HepG2 (cell line): ENCODE results near the gene SCN4B. TPM values are rescaled to one million over a fixed set of nuclear protein-coding genes. Genes with fewer than 3 reads are reported as not detected.

Experiments
- ATAC-seq: fragments of 200-7000 bp; cut with Tn5 transposase; 3 replicates; pipeline ENCODE4 v1.9.1; 2020; ENCODE audit warnings: mild to moderate bottlenecking, moderate library complexity
- BruUV-seq: library from RNA; stranded (reverse); fragments of 400-500 nt; replicated peaks from 2 replicates; lab custom pipeline; 2021; lab: Mats Ljungman, UMichigan
- CTCF ChIA-PET: fragments of 300-600 bp; formaldehyde crosslinking; extraction: SDS; loops from one replicate; lab custom pipeline; 2021; ENCODE audit warnings: low total read pairs, inconsistent platforms, low intra/inter-chr PET ratio; lab: Yijun Ruan, JAX
- POLR2A ChIA-PET: fragments of 350-600 bp; sonication (Branson Sonifier 250); formaldehyde crosslinking; loops from one replicate; lab custom pipeline; 2020; ENCODE audit warnings: antibody characterized with exemption, inconsistent platforms; lab: Yijun Ruan, JAX
- DNase-seq: peaks from one replicate; pipeline ENCODE4 v3.0.0-alpha.2; 2015; ENCODE audit warnings: low spot score
- FAIRE-seq: peaks from 3 replicates; lab custom pipeline; 2011; peaks lifted over from hg19 to GRCh38; lab: Jason Lieb, UNC
- H2AFZ ChIP-seq: one replicate; pipeline ENCODE4 v1.6.1; 2011; ENCODE audit warnings: low read length, inconsistent platforms
- H3K27ac ChIP-seq: fragments of 300-600 bp; 3 replicates; pipeline ENCODE4 v1.8.0; 2011; ENCODE audit warnings: mixed run types, mild to moderate bottlenecking, mixed read lengths, low read length, inconsistent platforms; ENCODE audit not compliant: insufficient read depth; ENCODE audit errors: extremely low read length
- H3K27me3 ChIP-seq, 2 experiments: fragments of 200-600 bp in 1 of 2; 2 replicates in 1 of 2; 3 replicates in 1 of 2; pipeline versions ENCODE4 v1.6.0 to v1.8.0; 2011; ENCODE audit warnings: low read length in 2 of 2, mild to moderate bottlenecking in 2 of 2, moderate library complexity in 2 of 2, inconsistent platforms in 1 of 2; ENCODE audit not compliant: insufficient read depth in 2 of 2, control insufficient read depth in 1 of 2
- H3K36me3 ChIP-seq, 2 experiments: fragments of 200-600 bp in 1 of 2; replicated peaks in 1 of 2; 2 replicates in 1 of 2; 3 replicates in 1 of 2; pipeline versions ENCODE4 v1.5.1 to v1.8.0; 2011; ENCODE audit warnings: low read length in 2 of 2, inconsistent platforms in 1 of 2; ENCODE audit not compliant: insufficient read depth in 2 of 2, control insufficient read depth in 1 of 2
- H3K4me1 ChIP-seq: 2 replicates; pipeline ENCODE4 v1.5.1; 2012; ENCODE audit warnings: low read length, inconsistent platforms; ENCODE audit not compliant: insufficient read depth
- H3K4me2 ChIP-seq: 2 replicates; pipeline ENCODE4 v1.6.0; 2011; ENCODE audit warnings: low read depth, low read length, inconsistent platforms
- H3K4me3 ChIP-seq, 3 experiments: fragments of 200-600 bp in 1 of 3; sonication (generic), shearing (Covaris generic) in 1 of 3; replicated peaks in 1 of 3; 2 replicates each; pipeline ENCODE4 v1.5.1; 2011 to 2016; ENCODE audit warnings: low read length in 3 of 3, inconsistent platforms in 2 of 3, low read depth in 2 of 3, mild to moderate bottlenecking in 2 of 3, control low read depth in 1 of 3, mixed read lengths in 1 of 3; ENCODE audit not compliant: insufficient read depth in 1 of 3
- H3K79me2 ChIP-seq: one replicate; pipeline ENCODE4 v1.6.1; 2011; ENCODE audit warnings: low read length, inconsistent platforms; ENCODE audit not compliant: insufficient read depth
- H3K9ac ChIP-seq: 2 replicates; pipeline ENCODE4 v1.6.0; 2011; ENCODE audit warnings: mild to moderate bottlenecking, low read depth, low read length, inconsistent platforms; ENCODE audit not compliant: insufficient read depth
- H3K9me3 ChIP-seq: 2 replicates; pipeline ENCODE4 v1.5.1; 2012; ENCODE audit warnings: mild to moderate bottlenecking, low read length
- H4K20me1 ChIP-seq: 2 replicates; pipeline ENCODE4 v1.6.0; 2011; ENCODE audit warnings: inconsistent platforms, mild to moderate bottlenecking, low read length, moderate library complexity; ENCODE audit not compliant: insufficient read depth
- AGO2 ChIP-seq: fragments of 200-400 bp; formaldehyde crosslinking; optimal IDR thresholded peaks from 2 replicates; pipeline ENCODE3; 2017; ENCODE audit warnings: mild to moderate bottlenecking, low read depth, low read length, moderate library complexity
- BRD4 ChIP-seq: sonication (generic); formaldehyde crosslinking; IDR thresholded peaks from 2 replicates; pipeline ENCODE4 v1.4.0; 2020; ENCODE audit warnings: missing genetic modification reagents
- ERF ChIP-seq: IDR thresholded peaks from 2 replicates; pipeline ENCODE4 v1.6.1; 2018; ENCODE audit warnings: missing biosample characterization, missing genetic modification reagents
- GATAD2A ChIP-seq: IDR thresholded peaks from 2 replicates; pipeline ENCODE4 v1.6.1; 2016
- KAT7 ChIP-seq: IDR thresholded peaks from 2 replicates; pipeline ENCODE4 v1.6.1; 2018; ENCODE audit warnings: borderline replicate concordance, missing compliant biosample characterization
- RXRA ChIP-seq: sonication (generic); formaldehyde crosslinking; IDR thresholded peaks from 2 replicates; pipeline ENCODE4 v1.5.1; 2020; ENCODE audit warnings: missing genetic modification reagents
- SNRNP70 ChIP-seq: fragments of 200-400 bp; formaldehyde crosslinking; IDR thresholded peaks from 2 replicates; pipeline ENCODE4 v1.6.1; 2017; ENCODE audit warnings: mild to moderate bottlenecking, low read depth, low read length, moderate library complexity
- SRY ChIP-seq: sonication (generic); formaldehyde crosslinking; IDR thresholded peaks from 2 replicates; pipeline ENCODE4 v1.8.0; 2022; ENCODE audit warnings: mild to moderate bottlenecking, missing genetic modification reagents
- TBX3 ChIP-seq: fragments of 450-650 bp; IDR thresholded peaks from 2 replicates; pipeline ENCODE4 v1.6.1; 2017; ENCODE audit warnings: antibody characterized with exemption, mild to moderate bottlenecking, inconsistent platforms, borderline replicate concordance
- ZBTB21 ChIP-seq: sonication (generic); formaldehyde crosslinking; IDR thresholded peaks from 2 replicates; pipeline ENCODE4 v1.4.0; 2020; ENCODE audit warnings: missing genetic modification reagents
- WGBS: methylation state at CpG from one replicate; pipeline ENCODE4 v1.1.6; 2017; ENCODE audit warnings: low lambda C conversion rate; 5-methylcytosine and 5-hydroxymethylcytosine counted together
- in situ Hi-C: cut with HindIII; loops from 2 replicates; pipeline ENCODE4 v1.10.0; 2017; ENCODE audit warnings: low pct_unique_long_range_greater_than_20kb; ENCODE audit not compliant: extremely low pct_ligation_motif_present
- intact Hi-C: fragments of 100-400 bp; cut with micrococcal nuclease; formaldehyde crosslinking; loops from one replicate; pipeline ENCODE4 v1.10.0; 2022; ENCODE audit not compliant: unreplicated experiment
- polyA plus RNA-seq, 8 experiments: library from polyadenylated mRNA; depleted of rRNA in 3 of 8; stranded (reverse) in 7 of 8; unstranded in 1 of 8; fragments of >200 nt; fragmentation: Illumina TruSeq in 4 of 8; extraction: Trizol in 4 of 8; gene quantifications; 2 replicates each; pipeline versions ENCODE4 v1.2.1 to v1.2.3, GENCODE V29; 2011 to 2016; ENCODE audit warnings: low read depth in 4 of 8, missing spikeins in 1 of 8, mixed read lengths in 1 of 8; ENCODE audit not compliant: insufficient read depth in 1 of 8
- total RNA-seq, 5 experiments: library from RNA; depleted of rRNA; stranded (reverse); fragments of >200 nt; fragmentation: Illumina TruSeq; extraction: Trizol; gene quantifications; 2 replicates each; pipeline ENCODE4 v1.2.3, GENCODE V29; 2016; ENCODE audit warnings: low read depth in 1 of 5
- TF ChIP-seq, protein P1 (sequence below): sonication (generic); formaldehyde crosslinking; IDR thresholded peaks from 2 replicates; pipeline ENCODE4 v1.4.0; 2020; ENCODE audit warnings: mild to moderate bottlenecking, missing genetic modification reagents
- TF ChIP-seq, protein P2 (sequence below), 2 experiments: sonication (generic) in 1 of 2; formaldehyde crosslinking in 1 of 2; IDR thresholded peaks; 2 replicates each; pipeline versions ENCODE4 v1.4.0 to v1.6.1; 2018 to 2020; ENCODE audit warnings: missing genetic modification reagents in 2 of 2, borderline replicate concordance in 1 of 2, low read depth in 1 of 2, mild to moderate bottlenecking in 1 of 2, missing biosample characterization in 1 of 2
- TF ChIP-seq, protein P3 (sequence below): IDR thresholded peaks from 2 replicates; pipeline ENCODE4 v1.6.1; 2016; ENCODE audit warnings: missing biosample characterization, missing genetic modification reagents, low read depth

SCN4B gene
- total and polyA plus RNA-seq, 2 of the 13 experiments (the other 11 are each of a cell fraction or from before 2014, with no cell fraction given): 0.04 to 0.29 TPM

- CTCF ChIA-PET: interaction anchor here (1.1 to 2.1 kb wide), 4 partner anchors 89 to 154 kb away, joined by 4 to 34 read pairs (median 6); no protein-coding TSS in a partner anchor
- ATAC-seq: peak; percentile 10; the same call in 1 of the 3 replicates
- WGBS: 2% methylated on average over 7 of the region's 9 CpGs
- POLR2A ChIA-PET: interaction anchor here (0.6 to 2.0 kb wide), 9 partner anchors 14 to 1054 kb away, joined by 3 to 19 read pairs (median 4); partner anchors contain the start of genes MPZL2, MPZL3 and PAFAH1B2
- intact Hi-C loops: loop anchor here (1.0 to 5.0 kb wide), 3 partner anchors 51 to 93 kb away; partner anchors contain the start of gene MPZL2
- Histone ChIP-seq H3K9me3 (no peaks in the 10 kb centered on the region), H3K36me3 (no peaks in the 10 kb centered on the region), H3K79me2 (no peaks in the 10 kb centered on the region), H3K4me2 (peak overlapping the region; percentile 43), H3K4me1 (peaks cover 88% of the 10 kb centered on the region), H3K9ac (no peak overlapping the region), H4K20me1 (no peaks in the 10 kb centered on the region), H3K27me3 (no peaks in the 10 kb centered on the region), H2AFZ (peak overlapping the region; percentile 71), H3K4me3 (no peak overlapping the region), H3K27ac (peak overlapping the region; percentile 16)
- in situ Hi-C loops: loop anchor here (5.0 to 10.0 kb wide), 3 partner anchors 54 to 156 kb away; partner anchors contain the start of genes MPZL3 and UBE4A
- DNase-seq: peak; percentile 68
- BruUV-seq: no TSS peak
- FAIRE-seq: peak; percentile 70
- 0 out of 2 replicates have a peak, but pooled peaks have one; percentile 34 for TF ChIP-seq BRD4 (CRISPR knock-in tag)
- TF ChIP-seq AGO2: no peak
- peak; percentile 45 for TF ChIP-seq GATAD2A (CRISPR knock-in tag)
- TF ChIP-seq, protein P1, sequence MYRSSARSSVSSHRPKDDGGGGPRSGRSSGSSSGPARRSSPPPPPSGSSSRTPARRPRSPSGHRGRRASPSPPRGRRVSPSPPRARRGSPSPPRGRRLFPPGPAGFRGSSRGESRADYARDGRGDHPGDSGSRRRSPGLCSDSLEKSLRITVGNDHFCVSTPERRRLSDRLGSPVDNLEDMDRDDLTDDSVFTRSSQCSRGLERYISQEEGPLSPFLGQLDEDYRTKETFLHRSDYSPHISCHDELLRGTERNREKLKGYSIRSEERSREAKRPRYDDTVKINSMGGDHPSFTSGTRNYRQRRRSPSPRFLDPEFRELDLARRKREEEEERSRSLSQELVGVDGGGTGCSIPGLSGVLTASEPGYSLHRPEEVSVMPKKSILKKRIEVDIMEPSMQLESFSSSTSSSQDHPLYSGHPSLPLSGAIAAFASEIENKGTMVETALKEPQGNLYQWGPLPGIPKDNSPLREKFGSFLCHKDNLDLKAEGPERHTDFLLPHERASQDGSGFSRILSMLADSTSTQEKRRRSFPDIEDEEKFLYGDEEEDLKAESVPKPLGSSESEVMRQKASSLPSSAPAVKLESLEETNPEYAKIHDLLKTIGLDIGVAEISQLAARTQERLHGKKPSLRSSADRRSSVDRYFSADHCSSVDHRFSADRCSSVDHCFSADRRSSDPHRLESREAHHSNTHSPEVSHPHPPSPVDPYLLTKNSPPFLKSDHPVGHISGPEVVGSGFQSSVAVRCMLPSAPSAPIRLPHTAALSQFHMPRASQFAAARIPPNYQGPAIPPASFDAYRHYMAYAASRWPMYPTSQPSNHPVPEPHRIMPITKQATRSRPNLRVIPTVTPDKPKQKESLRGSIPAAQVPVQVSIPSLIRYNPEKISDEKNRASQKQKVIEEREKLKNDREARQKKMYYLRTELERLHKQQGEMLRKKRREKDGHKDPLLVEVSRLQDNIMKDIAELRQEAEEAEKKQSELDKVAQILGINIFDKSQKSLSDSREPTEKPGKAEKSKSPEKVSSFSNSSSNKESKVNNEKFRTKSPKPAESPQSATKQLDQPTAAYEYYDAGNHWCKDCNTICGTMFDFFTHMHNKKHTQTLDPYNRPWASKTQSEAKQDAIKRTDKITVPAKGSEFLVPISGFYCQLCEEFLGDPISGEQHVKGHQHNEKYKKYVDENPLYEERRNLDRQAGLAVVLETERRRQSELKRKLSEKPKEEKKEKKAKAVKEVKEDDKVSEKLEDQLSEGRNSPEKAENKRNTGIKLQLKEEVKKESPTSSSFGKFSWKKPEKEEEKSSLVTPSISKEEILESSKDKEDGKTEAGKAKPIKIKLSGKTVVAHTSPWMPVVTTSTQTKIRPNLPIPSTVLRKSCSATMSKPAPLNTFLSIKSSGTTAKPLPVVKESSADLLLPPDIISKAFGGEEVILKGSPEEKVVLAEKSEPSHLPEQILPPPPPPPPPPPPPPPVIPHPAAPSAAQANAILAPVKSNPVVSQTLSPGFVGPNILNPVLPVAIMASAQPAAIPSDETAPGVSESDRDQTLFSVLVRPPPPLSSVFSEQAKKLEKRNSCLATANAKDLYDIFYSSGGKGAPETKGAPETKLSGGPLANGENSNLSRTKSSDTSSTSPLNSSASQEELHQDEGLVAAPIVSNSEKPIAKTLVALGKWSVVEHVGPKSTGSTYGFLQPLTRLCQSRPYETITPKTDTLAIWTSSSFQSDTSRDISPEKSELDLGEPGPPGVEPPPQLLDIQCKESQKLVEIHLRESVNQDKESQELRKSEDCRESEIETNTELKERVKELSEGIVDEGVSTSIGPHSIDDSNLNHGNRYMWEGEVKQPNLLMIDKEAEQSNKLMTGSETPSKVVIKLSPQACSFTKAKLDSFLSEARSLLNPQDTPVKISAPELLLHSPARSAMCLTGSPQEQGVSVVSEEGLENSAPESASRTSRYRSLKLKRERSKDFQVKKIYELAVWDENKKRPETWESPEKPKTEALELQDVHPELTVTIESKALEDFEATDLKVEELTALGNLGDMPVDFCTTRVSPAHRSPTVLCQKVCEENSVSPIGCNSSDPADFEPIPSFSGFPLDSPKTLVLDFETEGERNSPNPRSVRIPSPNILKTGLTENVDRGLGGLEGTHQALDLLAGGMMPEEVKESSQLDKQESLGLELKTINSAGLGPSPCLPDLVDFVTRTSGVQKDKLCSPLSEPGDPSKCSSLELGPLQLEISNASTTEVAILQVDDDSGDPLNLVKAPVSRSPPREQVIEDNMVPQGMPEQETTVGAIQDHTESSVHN (CRISPR knock-in tag): no peak
- no peak for TF ChIP-seq RXRA (CRISPR knock-in tag)
- TF ChIP-seq, protein P2, sequence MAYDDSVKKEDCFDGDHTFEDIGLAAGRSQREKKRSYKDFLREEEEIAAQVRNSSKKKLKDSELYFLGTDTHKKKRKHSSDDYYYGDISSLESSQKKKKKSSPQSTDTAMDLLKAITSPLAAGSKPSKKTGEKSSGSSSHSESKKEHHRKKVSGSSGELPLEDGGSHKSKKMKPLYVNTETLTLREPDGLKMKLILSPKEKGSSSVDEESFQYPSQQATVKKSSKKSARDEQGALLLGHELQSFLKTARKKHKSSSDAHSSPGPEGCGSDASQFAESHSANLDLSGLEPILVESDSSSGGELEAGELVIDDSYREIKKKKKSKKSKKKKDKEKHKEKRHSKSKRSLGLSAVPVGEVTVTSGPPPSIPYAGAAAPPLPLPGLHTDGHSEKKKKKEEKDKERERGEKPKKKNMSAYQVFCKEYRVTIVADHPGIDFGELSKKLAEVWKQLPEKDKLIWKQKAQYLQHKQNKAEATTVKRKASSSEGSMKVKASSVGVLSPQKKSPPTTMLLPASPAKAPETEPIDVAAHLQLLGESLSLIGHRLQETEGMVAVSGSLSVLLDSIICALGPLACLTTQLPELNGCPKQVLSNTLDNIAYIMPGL (CRISPR knock-in tag; IDR thresholded peaks at IDR 0.05; ENCODE audit: borderline replicate concordance in 1 of 2, low read depth in 1 of 2): peak; percentile 31 to 58; a peak in 1 of 4 replicates
- TF ChIP-seq SRY: no peak
- TF ChIP-seq SNRNP70: no peak
- no peak for TF ChIP-seq TBX3
- no peak for TF ChIP-seq ZBTB21 (CRISPR knock-in tag)
- TF ChIP-seq KAT7 (CRISPR knock-in tag): no peak
- TF ChIP-seq, protein P3, sequence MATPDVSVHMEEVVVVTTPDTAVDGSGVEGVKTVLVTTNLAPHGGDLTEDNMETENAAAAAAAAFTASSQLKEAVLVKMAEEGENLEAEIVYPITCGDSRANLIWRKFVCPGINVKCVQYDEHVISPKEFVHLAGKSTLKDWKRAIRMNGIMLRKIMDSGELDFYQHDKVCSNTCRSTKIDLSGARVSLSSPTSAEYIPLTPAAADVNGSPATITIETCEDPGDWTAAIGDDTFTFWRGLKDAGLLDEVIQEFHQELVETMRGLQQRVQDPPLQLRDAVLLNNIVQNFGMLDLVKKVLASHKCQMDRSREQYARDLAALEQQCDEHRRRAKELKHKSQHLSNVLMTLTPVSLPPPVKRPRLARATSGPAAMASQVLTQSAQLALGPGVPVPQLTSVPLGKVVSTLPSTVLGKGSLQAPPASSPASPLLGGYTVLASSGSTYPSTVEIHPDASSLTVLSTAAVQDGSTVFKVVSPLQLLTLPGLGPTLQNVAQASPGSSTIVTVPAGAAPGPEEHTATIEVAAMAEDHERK (CRISPR knock-in tag): no peak
- peak; percentile 48; the same call in 1 of the 2 replicates for TF ChIP-seq ERF (CRISPR knock-in tag)
Observed at GRCh38 chr11:118198370-118198769, 45.7 kb upstream of the SCN4B start.
